ENCODE measurements around the gene LRTM1.

LRTM1 gene

DNA sequence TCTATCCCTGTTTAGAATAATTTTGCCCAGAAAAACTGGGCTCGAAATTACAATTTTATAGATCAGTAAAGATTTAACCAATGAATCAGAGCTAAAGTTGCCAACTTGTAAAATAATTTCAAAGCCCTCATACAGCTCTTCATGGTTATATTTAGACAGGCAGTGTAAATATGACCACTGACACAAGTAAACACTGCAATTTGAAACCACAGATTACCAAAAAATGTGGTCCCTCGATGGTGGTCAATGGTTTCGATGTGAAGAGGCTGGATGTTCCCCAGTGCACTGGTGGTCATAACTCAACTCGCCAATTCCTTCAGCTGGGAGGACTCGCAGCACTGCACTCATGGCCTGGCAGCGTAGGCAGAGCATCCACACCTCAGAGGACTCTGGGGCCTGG, 28.6 kb downstream of the LRTM1 start:
- no peak for DNase-seq (ENCODE audit: low spot score)
- TF ChIP-seq, protein P1, sequence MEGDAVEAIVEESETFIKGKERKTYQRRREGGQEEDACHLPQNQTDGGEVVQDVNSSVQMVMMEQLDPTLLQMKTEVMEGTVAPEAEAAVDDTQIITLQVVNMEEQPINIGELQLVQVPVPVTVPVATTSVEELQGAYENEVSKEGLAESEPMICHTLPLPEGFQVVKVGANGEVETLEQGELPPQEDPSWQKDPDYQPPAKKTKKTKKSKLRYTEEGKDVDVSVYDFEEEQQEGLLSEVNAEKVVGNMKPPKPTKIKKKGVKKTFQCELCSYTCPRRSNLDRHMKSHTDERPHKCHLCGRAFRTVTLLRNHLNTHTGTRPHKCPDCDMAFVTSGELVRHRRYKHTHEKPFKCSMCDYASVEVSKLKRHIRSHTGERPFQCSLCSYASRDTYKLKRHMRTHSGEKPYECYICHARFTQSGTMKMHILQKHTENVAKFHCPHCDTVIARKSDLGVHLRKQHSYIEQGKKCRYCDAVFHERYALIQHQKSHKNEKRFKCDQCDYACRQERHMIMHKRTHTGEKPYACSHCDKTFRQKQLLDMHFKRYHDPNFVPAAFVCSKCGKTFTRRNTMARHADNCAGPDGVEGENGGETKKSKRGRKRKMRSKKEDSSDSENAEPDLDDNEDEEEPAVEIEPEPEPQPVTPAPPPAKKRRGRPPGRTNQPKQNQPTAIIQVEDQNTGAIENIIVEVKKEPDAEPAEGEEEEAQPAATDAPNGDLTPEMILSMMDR (IDR thresholded peaks at IDR 0.05; ENCODE audit: extremely low read depth, missing control alignments) = no peak

DNA sequence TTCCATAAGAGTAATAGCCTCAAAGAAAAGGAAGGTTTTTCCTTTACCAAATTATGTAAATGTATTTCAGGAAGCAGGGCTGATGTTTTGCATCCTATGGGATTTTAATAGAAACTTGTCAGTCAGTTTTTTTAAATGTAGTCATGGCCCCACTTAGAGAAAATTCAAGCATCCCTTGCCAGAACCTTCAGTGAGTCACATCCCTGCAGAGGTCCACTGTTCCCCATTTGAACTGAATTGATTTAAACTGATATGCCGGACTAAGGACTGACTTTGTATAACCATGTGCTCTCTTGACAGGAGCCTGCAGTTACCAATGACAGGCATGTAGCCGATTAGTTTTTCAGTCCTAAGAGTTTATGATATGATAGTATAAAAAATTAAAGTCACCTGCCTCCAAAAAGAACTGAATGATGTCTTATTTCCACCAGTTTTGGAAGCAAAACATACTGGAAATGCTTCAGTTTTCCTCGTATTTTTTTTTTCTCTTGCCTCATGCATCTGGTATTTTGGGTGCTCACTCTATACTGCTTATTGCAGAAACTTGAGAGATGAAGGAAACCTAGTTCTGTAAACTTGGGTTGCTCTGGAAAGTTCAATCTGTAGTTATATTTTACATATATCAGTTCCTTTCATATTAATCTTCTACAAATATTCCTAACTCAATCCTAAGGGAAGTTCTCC, 30.7 kb downstream of the LRTM1 start:
- TF ChIP-seq, protein P1 (IDR thresholded peaks at IDR 0.05; ENCODE audit: extremely low read depth, missing control alignments) = no peak
- DNase-seq (ENCODE audit: low spot score) = no peak

DNA sequence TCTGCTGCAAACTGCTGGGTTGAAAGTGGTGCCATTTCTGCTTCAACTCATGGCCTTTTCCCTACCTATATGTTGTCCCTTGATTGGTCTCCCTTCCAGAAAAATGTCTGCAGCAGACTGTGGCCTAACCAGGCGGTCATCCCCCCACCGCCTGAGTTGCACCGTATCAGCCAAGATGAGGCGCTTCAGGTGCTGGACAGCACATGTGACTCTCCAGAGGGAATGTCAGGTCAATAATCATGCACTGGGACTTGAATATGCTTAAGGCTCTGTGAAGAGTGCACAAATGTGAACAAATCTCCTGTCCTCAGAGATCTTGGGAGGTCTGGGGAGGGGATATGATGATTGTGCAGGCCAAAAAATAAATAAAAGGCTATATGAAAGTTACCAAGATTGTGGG, 32.2 kb downstream of the LRTM1 start:
- DNase-seq (ENCODE audit: low spot score) = no peak
- TF ChIP-seq, protein P1 (IDR thresholded peaks at IDR 0.05; ENCODE audit: extremely low read depth, missing control alignments) = no peak

DNA sequence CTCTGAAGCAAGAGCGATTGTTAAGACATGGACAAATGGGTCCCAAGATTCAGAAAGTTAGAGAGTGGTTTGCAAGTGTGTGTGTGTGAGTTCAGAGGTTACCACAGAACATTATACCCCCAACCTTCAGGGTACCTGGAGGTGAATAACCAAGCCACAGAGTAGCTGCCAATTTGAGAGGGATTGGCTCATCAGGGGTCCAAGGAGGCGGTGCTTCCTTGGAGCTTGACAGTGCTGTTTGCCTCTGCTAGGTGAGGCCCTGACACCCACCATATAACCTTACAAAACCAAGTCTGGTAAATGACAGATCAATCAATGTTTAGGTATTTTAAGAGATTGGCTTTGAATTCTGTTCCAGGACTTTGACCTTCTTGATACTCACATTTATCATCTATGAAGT, 35.7 kb downstream of the LRTM1 start:
- TF ChIP-seq, protein P1 (IDR thresholded peaks at IDR 0.05; ENCODE audit: extremely low read depth, missing control alignments) = no peak
- no peak for DNase-seq (ENCODE audit: low spot score)

DNA sequence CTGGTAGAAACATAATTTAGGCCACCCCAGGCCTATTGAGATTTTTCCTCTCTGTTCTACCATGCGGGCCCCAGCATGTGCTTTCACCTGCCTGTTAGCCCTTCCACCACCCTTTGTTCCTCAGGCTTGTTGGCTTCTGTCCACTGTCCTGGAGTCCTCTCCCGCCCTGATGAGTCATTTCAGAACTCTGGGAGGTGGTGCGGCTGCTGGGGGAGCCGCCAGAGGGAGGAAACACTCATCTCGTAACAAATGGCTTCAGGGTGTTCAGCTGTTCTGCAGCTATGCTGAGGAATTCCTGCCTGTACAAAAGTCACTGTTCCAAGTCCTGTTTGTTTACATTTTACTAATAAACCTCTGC, 36.3 kb downstream of the LRTM1 start:
- TF ChIP-seq, protein P1 (IDR thresholded peaks at IDR 0.05; ENCODE audit: extremely low read depth, missing control alignments) = no peak
- DNase-seq (ENCODE audit: low spot score) = no peak

DNA sequence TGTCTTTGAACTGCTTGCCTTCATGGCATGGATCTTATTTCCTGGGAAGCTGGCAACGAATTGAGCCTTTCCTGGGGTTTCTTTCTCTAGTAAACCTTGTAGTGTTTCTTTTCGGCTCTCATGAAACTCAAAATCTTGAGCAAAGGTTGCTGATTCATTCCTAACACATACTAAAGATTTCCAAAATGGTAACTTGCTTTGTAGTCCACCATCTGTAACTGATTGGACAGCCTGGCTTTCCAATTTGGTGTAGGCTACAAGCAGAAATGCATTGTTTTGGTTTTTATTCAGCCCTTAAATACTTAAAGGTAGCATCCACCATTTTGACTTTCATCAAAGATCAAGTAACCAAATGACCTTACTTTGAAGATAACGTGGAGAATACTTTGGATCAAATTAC, 38.1 kb downstream of the LRTM1 start:
- no peak for DNase-seq (ENCODE audit: low spot score)
- TF ChIP-seq, protein P1 (IDR thresholded peaks at IDR 0.05; ENCODE audit: extremely low read depth, missing control alignments) = no peak

DNA sequence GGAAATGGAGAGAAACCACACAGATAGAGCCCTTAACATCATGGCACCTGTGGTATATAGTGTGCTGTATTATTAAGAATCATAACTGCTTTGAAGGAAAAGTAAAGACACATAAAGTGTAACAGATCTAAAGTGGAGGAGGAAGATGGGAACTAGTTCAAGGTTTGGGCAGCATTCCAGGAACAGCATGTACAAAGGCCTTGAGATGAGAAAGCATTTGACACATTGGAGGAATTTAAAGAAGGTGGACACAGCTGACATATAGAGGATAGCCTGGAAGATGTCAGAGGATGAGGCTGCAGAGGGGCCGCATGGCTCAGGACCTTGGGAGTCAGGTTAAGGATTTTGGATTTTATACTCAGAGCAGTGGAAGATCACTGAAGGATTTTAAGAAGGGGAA, 39.0 kb downstream of the LRTM1 start:
- TF ChIP-seq, protein P1 (IDR thresholded peaks at IDR 0.05; ENCODE audit: extremely low read depth, missing control alignments) = no peak
- no peak for DNase-seq (ENCODE audit: low spot score)

Measured in GM20000 (cell line).